ENCODE data around the gene PTPRN2.

The PTPRN2 gene

GRCh38 chr7:158454631-158455030 lies 133.0 kb downstream of the PTPRN2 start:
- POLR2A ChIA-PET = no interaction called here
- H3K4me3 ChIP-seq (ENCODE audit: low read depth, low read length) = no peak overlapping the region
- DNase-seq (ENCODE audit: low read depth, low spot score) = no peak
- TF ChIP-seq CTCF (IDR thresholded peaks at IDR 0.05; ENCODE audit: insufficient read depth, low read length, missing control alignments) = no peak
- CTCF ChIA-PET = no interaction called here

DNA sequence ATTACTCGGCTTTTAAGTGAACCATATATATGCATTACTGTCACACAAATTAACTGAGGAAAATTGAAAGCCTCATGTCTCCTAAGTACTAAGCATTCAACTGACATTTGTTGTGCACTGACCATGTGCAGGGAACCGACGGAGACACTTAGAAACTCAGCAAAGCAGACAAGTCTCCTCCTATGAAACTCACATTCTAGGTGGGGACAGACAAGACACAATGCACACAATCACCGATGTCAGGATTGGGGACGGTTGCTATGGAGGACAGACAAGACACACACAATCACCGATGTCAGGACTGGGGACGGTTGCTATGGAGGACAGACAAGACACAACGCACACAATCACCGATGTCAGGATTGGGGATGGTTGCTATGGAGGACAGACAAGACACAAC lies 134.0 kb downstream of the PTPRN2 start:
- TF ChIP-seq CTCF (IDR thresholded peaks at IDR 0.05; ENCODE audit: insufficient read depth, low read length, missing control alignments) = no peak
- no peak overlapping the region for H3K4me3 ChIP-seq (ENCODE audit: low read depth, low read length)
- ChIA-PET CTCF (no interaction called here), POLR2A (no interaction called here)
- no peak for DNase-seq (ENCODE audit: low read depth, low spot score)

GRCh38 chr7:158452331-158452730 lies 135.3 kb downstream of the PTPRN2 start:
- CTCF ChIA-PET = no interaction called here
- no peak overlapping the region for H3K4me3 ChIP-seq (ENCODE audit: low read depth, low read length)
- no peak for DNase-seq (ENCODE audit: low read depth, low spot score)
- POLR2A ChIA-PET = no interaction called here
- TF ChIP-seq CTCF (IDR thresholded peaks at IDR 0.05; ENCODE audit: insufficient read depth, low read length, missing control alignments) = no peak

GRCh38 chr7:158450476-158451124 lies 137.0 kb downstream of the PTPRN2 start:
- H3K4me3 ChIP-seq (ENCODE audit: low read depth, low read length) = no peak overlapping the region
- TF ChIP-seq CTCF (IDR thresholded peaks at IDR 0.05; ENCODE audit: insufficient read depth, low read length, missing control alignments) = no peak
- ChIA-PET CTCF (no interaction called here), POLR2A (no interaction called here)
- no peak for DNase-seq (ENCODE audit: low read depth, low spot score)

DNA sequence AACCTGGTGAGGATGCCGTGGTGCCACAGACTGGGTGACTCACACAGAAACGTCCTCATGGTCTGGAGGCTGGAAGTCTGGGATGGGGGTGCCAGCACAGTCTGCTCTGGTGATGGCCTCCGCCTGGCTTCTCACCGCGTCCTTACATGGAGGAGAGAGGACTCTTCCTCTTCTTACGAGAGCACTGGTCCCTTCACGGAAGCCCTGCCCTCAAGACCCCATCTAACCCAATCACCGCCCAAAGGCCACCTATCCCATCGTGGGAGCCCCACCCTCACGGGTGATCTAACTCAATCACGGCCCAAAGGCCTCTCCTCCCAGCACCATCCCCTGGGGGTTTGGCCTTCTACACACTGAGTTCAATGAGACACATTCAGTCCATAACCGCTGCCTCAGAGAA lies 137.7 kb downstream of the PTPRN2 start:
- ChIA-PET CTCF (no interaction called here), POLR2A (no interaction called here)
- DNase-seq (ENCODE audit: low read depth, low spot score) = no peak
- no peak overlapping the region for H3K4me3 ChIP-seq (ENCODE audit: low read depth, low read length)
- no peak for TF ChIP-seq CTCF (IDR thresholded peaks at IDR 0.05; ENCODE audit: insufficient read depth, low read length, missing control alignments)

- POLR2A ChIA-PET = no interaction called here
- CTCF ChIA-PET = no interaction called here
- no peak overlapping the region for H3K4me3 ChIP-seq (ENCODE audit: low read depth, low read length)
- no peak for DNase-seq (ENCODE audit: low read depth, low spot score)
- TF ChIP-seq CTCF (IDR thresholded peaks at IDR 0.05; ENCODE audit: insufficient read depth, low read length, missing control alignments) = no peak
Observed at GRCh38 chr7:158449266-158449665, 138.4 kb downstream of the PTPRN2 start.

Data from AG04449 (cell line).